Activated naive CD8-positive, alpha-beta T cell treated with anti-CD3 and anti-CD28 coated beads for 36 hours (primary cell): ENCODE data around the gene SLC9A4. TPM values are rescaled to one million over a fixed set of nuclear protein-coding genes. Genes with fewer than 3 reads are reported as not detected.

ENCODE experiments used
- DNase-seq: peaks from one replicate; pipeline ENCODE4 v3.0.0; 2021
- H3K27ac Mint-ChIP-seq: one replicate; pipeline ENCODE4 v1.8.0; 2022; ENCODE audit warnings: mild to moderate bottlenecking, moderate library complexity, mixed read lengths
- H3K27me3 Mint-ChIP-seq: one replicate; pipeline ENCODE4 v1.8.0; 2022; ENCODE audit warnings: mild to moderate bottlenecking, mixed read lengths
- H3K36me3 Mint-ChIP-seq: one replicate; pipeline ENCODE4 v1.8.0; 2021; ENCODE audit warnings: mild to moderate bottlenecking, mixed read lengths
- H3K4me1 Mint-ChIP-seq: one replicate; pipeline ENCODE4 v1.8.0; 2021; ENCODE audit warnings: mixed read lengths
- H3K4me3 Mint-ChIP-seq: one replicate; pipeline ENCODE4 v1.8.0; 2022; ENCODE audit warnings: mild to moderate bottlenecking, moderate library complexity, mixed read lengths
- H3K9me3 Mint-ChIP-seq: one replicate; pipeline ENCODE4 v1.8.0; 2022; ENCODE audit warnings: mixed read lengths
- total RNA-seq, 2 experiments: library from RNA; stranded (reverse); gene quantifications; one replicate each; pipeline ENCODE4 v1.2.3, GENCODE V29; 2021

SLC9A4 gene
- total RNA-seq, 2 experiments from 2014 or later: not detected

DNA sequence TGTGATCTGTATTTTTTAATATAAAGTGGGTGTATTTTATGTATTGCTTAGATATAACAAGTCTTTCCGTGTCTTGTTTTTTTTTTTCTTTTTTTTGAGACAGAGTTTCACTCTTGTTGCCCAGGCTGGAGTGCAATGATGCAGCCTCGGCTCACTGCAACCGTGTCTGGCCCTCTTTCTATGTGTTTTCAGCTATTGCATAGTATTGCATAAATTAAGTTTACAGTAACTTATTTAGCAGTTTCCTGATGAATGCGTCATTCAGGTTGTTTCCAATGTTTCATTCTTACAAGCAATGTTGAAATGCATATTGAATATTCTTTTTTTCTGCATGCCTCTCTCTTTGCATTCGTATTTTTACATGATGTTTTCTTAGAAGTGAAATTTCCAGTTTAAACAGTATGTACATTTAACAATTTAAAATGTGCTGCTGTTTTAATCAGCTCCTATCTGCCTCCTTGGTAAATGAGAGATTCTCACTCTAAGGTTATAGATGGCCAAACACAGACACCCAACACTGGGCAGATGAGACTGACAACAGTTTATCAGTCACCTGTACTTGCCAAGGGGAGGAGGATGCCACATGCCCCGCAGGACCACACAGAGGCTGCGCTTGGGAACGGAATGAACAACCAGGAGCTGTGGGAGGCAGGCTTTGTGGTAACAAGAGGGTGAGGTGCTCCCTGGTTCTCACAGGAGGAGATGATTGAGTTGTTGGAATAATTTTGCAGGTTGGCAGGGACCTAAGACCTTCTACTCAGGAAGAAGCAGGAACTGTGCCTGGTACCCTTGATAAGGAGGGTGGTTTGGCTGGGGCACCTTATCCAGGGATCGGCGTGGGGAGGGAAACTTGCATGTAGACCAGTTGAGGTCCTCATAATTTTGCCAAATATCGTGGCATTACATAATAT lies 7.5 kb downstream of the SLC9A4 start:
- no peaks in the 10 kb centered on the region for H3K4me1 Mint-ChIP-seq
- no peak overlapping the region for H3K4me3 Mint-ChIP-seq
- H3K36me3 Mint-ChIP-seq: no peaks in the 10 kb centered on the region
- no peak for DNase-seq
- no peaks in the 10 kb centered on the region for H3K9me3 Mint-ChIP-seq
- no peak overlapping the region for H3K27ac Mint-ChIP-seq
- H3K27me3 Mint-ChIP-seq: peaks cover 4% of the 10 kb centered on the region

DNA sequence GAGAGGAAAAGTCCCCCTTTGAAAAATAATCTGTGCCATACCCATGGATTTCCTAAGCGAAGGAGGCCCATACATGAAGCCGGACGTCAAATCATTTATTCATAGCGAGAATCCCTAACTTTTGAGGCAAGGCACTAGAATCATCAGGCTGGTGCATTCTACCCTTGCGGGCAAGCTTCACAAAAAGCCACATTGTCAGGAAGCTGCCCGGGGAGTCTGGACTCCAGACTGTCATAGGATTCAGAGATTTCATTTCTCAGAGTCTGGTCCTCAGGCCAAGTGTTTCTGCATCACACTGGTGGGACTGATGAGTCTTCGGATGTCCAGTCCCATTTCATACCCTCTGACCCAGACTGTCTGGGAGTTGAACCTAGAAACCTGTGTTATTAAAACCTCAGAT lies 8.9 kb downstream of the SLC9A4 start:
- Mint-ChIP-seq H3K36me3 (no peaks in the 10 kb centered on the region), H3K27ac (no peak overlapping the region), H3K27me3 (peaks cover 12% of the 10 kb centered on the region), H3K4me1 (no peaks in the 10 kb centered on the region), H3K4me3 (no peak overlapping the region), H3K9me3 (no peaks in the 10 kb centered on the region)
- no peak for DNase-seq

GRCh38 chr2:102483086-102483485 lies 10.1 kb downstream of the SLC9A4 start:
- Mint-ChIP-seq H3K27me3 (peaks cover 20% of the 10 kb centered on the region), H3K27ac (no peak overlapping the region), H3K36me3 (no peaks in the 10 kb centered on the region)

DNA sequence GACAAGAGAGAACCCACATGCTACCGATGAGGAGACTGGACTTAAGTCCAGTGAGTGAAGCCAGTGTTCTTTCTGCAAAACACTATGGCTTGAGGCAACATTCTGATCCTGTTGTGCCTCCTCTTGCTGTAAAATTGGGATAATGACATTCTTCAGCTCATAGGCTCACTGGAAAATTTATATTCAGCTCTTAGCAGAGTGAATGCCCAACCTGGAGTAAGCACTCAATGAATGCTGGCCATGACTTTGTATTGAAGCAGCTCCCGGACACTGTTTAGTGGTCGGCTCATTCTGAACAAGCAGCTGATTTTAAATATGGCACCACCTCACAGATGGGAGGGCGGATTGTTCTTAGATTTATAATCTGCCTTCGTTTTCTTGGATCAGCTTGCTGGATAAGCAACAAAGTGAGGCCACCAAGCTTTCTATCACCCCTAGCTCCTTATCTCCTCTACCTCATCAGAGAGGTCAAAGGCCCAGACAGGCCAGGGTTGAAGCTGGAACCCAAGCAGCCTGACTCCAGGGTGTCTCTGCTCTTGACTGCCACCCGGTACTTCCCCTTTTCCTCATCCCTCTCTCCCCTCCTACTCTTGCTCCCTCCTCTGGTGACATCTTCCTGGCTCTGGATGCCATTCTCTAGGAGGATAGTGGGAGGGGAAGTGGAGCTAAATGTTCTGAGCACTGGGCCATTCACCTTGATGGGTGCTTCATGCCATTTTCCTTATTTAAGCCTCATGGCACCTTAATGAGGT lies 11.5 kb downstream of the SLC9A4 start:
- H3K9me3 Mint-ChIP-seq: no peaks in the 10 kb centered on the region
- H3K27me3 Mint-ChIP-seq: peaks cover 20% of the 10 kb centered on the region

More at GRCh38 chr2:102483086-102483485, 10.1 kb downstream of the SLC9A4 start:
- H3K4me1 Mint-ChIP-seq: peaks cover 5% of the 10 kb centered on the region
- H3K4me3 Mint-ChIP-seq: no peak overlapping the region
- H3K9me3 Mint-ChIP-seq: no peaks in the 10 kb centered on the region
- no peak for DNase-seq

GRCh38 chr2:102485147-102485785 lies 12.2 kb downstream of the SLC9A4 start:
- Mint-ChIP-seq H3K4me1 (peaks cover 13% of the 10 kb centered on the region), H3K9me3 (no peaks in the 10 kb centered on the region), H3K27ac (no peak overlapping the region), H3K4me3 (no peak overlapping the region), H3K27me3 (peaks cover 20% of the 10 kb centered on the region), H3K36me3 (no peaks in the 10 kb centered on the region)
- no peak for DNase-seq

More for the DNA sequence above, 11.5 kb downstream of the SLC9A4 start:
- Mint-ChIP-seq H3K27ac (no peak overlapping the region), H3K36me3 (no peaks in the 10 kb centered on the region), H3K4me3 (no peak overlapping the region), H3K4me1 (peaks cover 7% of the 10 kb centered on the region)
- DNase-seq: no peak

- peaks cover 20% of the 10 kb centered on the region for H3K27me3 Mint-ChIP-seq
- H3K4me3 Mint-ChIP-seq: no peak overlapping the region
- H3K27ac Mint-ChIP-seq: no peak overlapping the region
- DNase-seq: no peak
- H3K9me3 Mint-ChIP-seq: peaks cover 3% of the 10 kb centered on the region
- H3K4me1 Mint-ChIP-seq: peaks cover 13% of the 10 kb centered on the region
- H3K36me3 Mint-ChIP-seq: no peaks in the 10 kb centered on the region
These were observed 14.1 kb downstream of the SLC9A4 start for GRCh38 chr2:102486941-102487702.

GRCh38 chr2:102487761-102488462 lies 14.9 kb downstream of the SLC9A4 start:
- peaks cover 20% of the 10 kb centered on the region for H3K27me3 Mint-ChIP-seq

GRCh38 chr2:102489646-102490045 lies 16.6 kb downstream of the SLC9A4 start:
- Mint-ChIP-seq H3K27me3 (peaks cover 20% of the 10 kb centered on the region), H3K4me1 (peaks cover 13% of the 10 kb centered on the region), H3K4me3 (no peak overlapping the region), H3K27ac (no peak overlapping the region), H3K9me3 (peaks cover 3% of the 10 kb centered on the region), H3K36me3 (no peaks in the 10 kb centered on the region)
- no peak for DNase-seq

More at GRCh38 chr2:102487761-102488462, 14.9 kb downstream of the SLC9A4 start:
- Mint-ChIP-seq H3K27ac (no peak overlapping the region), H3K36me3 (no peaks in the 10 kb centered on the region), H3K4me1 (peaks cover 13% of the 10 kb centered on the region), H3K9me3 (peaks cover 3% of the 10 kb centered on the region), H3K4me3 (no peak overlapping the region)
- DNase-seq: no peak

DNA sequence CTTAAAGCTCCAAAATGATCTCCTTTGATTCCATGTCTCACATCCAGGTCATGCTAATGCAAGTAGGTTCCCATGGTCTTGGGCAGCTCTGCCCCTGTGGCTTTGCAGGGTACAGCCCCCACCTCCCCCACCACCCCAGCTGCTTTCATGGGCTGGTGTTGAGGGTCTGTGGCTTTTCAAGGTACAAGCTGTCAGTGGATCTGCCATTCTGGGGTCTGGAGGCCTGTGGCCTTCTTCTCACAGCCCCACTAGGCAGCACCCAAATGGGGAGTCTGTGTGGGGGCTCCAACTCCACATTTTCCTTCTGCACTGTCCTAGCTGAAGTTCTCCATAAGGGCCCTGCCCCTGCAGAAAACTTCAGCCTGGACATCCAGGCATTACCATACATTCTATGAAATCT lies 19.0 kb downstream of the SLC9A4 start:
- no peak overlapping the region for H3K4me3 Mint-ChIP-seq
- H3K4me1 Mint-ChIP-seq: peaks cover 13% of the 10 kb centered on the region
- H3K27ac Mint-ChIP-seq: no peak overlapping the region
- no peak for DNase-seq
- H3K27me3 Mint-ChIP-seq: peaks cover 21% of the 10 kb centered on the region
- peaks cover 4% of the 10 kb centered on the region for H3K9me3 Mint-ChIP-seq
- H3K36me3 Mint-ChIP-seq: no peaks in the 10 kb centered on the region

- Mint-ChIP-seq H3K27me3 (peaks cover 14% of the 10 kb centered on the region), H3K4me1 (peaks cover 10% of the 10 kb centered on the region), H3K36me3 (no peaks in the 10 kb centered on the region), H3K4me3 (no peak overlapping the region), H3K27ac (no peak overlapping the region), H3K9me3 (peaks cover 4% of the 10 kb centered on the region)
- no peak for DNase-seq
These were observed 21.5 kb downstream of the SLC9A4 start for GRCh38 chr2:102494570-102494969.

DNA sequence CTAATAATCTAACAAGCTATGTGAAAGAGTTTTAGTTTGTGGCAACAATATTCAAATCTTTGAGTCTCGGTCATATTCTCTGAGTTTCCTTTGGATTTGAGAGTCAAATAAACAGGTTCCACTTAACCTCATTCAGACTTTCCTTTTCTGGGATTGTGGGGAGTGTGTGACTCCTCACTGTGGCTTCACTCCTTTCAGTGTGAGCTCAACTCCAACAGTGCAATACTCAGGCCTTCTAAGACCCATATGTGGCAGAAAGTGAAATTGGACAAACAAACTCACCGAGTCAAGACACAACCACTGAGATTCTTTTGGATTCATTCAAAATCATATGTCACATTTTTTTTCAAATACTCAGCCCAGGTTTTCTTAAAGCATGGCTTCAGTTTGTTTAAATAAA lies 25.4 kb downstream of the SLC9A4 start:
- Mint-ChIP-seq H3K36me3 (no peaks in the 10 kb centered on the region), H3K27ac (no peak overlapping the region), H3K9me3 (peaks cover 1% of the 10 kb centered on the region), H3K4me1 (peaks cover 6% of the 10 kb centered on the region), H3K4me3 (no peak overlapping the region), H3K27me3 (peaks cover 15% of the 10 kb centered on the region)
- no peak for DNase-seq

DNA sequence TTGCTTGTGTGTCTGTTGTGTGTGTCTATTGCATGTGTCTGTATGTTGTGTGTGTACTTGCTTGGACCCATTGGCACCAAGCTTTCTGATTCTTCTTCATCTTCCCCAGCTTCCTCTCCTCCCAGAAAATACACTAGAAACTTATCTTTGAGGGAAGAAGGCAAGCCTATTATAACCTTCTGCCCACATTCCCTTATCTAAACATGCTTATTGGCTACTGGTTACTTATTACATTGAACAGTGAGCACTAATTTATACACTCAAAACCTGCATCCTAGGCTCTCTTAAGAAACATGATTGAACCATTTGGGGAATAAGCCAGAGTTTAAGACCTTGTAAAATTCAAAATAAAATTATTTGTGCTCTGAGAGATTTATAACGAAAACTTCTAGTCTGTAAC lies 26.5 kb downstream of the SLC9A4 start:
- H3K36me3 Mint-ChIP-seq: no peaks in the 10 kb centered on the region
- DNase-seq: no peak
- no peak overlapping the region for H3K27ac Mint-ChIP-seq
- H3K4me1 Mint-ChIP-seq: peaks cover 6% of the 10 kb centered on the region
- H3K27me3 Mint-ChIP-seq: peaks cover 12% of the 10 kb centered on the region
- no peak overlapping the region for H3K4me3 Mint-ChIP-seq
- H3K9me3 Mint-ChIP-seq: peaks cover 1% of the 10 kb centered on the region

DNA sequence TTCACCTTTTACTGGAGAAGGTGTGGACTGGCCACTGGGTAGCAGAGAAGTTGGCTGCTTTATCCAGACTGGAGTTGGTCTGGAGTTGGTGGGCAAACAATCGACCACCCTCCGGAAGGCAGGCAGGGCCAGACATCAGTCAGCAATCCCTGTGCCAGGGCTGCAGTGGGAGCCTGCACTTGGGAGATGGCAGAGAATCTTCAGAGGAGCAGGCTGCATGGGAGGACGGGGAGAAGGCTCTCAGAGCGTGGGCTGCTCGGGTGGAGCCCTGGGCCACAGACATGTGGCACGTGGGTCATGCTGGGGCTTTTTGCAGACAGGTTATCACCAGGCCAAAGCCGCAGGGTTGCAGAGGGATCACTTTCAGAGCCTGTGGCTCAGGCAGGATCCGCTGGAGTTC lies 29.6 kb downstream of the SLC9A4 start:
- H3K27me3 Mint-ChIP-seq: peaks cover 10% of the 10 kb centered on the region
- H3K27ac Mint-ChIP-seq: no peak overlapping the region
- no peaks in the 10 kb centered on the region for H3K9me3 Mint-ChIP-seq
- DNase-seq: no peak
- no peaks in the 10 kb centered on the region for H3K36me3 Mint-ChIP-seq
- H3K4me3 Mint-ChIP-seq: no peak overlapping the region
- H3K4me1 Mint-ChIP-seq: peaks cover 6% of the 10 kb centered on the region

- Mint-ChIP-seq H3K36me3 (peaks cover 3% of the 10 kb centered on the region), H3K27ac (no peak overlapping the region), H3K9me3 (peaks cover 7% of the 10 kb centered on the region), H3K4me1 (peaks cover 8% of the 10 kb centered on the region), H3K4me3 (no peak overlapping the region), H3K27me3 (peaks cover 19% of the 10 kb centered on the region)
- DNase-seq: no peak
These were observed 31.8 kb downstream of the SLC9A4 start for GRCh38 chr2:102504833-102505232.
